Lung (tissue), 16 donors: Measurements from ENCODE around the gene TPR. TPM values are rescaled to one million over a fixed set of nuclear protein-coding genes. Genes with fewer than 3 reads are reported as not detected.

Experiments
- ATAC-seq: fragments of 200-7000 bp; cut with Tn5 transposase; one replicate; pipeline ENCODE4 v1.9.1; 2020; ENCODE audit warnings: moderate number of reproducible peaks; ENCODE audit not compliant: insufficient read depth, low FRiP score
- DNase-seq, 3 donors: peaks; one replicate each; pipeline ENCODE4 v3.0.0-alpha.2; 2013 to 2017
- H3K27ac ChIP-seq, 2 donors: one replicate each; pipeline ENCODE4 v1.5.1; 2013; ENCODE audit warnings: mild to moderate bottlenecking in 2 of 2, moderate library complexity in 2 of 2, control low read depth in 1 of 2, inconsistent platforms in 1 of 2, low read depth in 1 of 2, low read length in 1 of 2
- H3K27me3 ChIP-seq, 3 donors: one replicate each; pipeline ENCODE4 v1.5.1; 2013; ENCODE audit warnings: low read length in 2 of 3; ENCODE audit not compliant: control insufficient read depth in 3 of 3, insufficient read depth in 3 of 3
- H3K36me3 ChIP-seq, 4 donors: one replicate each; pipeline ENCODE4 v1.5.1; 2013; ENCODE audit warnings: low read length in 4 of 4, mild to moderate bottlenecking in 1 of 4, moderate library complexity in 1 of 4; ENCODE audit not compliant: control insufficient read depth in 4 of 4, insufficient read depth in 4 of 4
- H3K4me1 ChIP-seq, 5 donors: one replicate each; pipeline ENCODE4 v1.5.1; 2013; ENCODE audit warnings: low read length in 5 of 5, mild to moderate bottlenecking in 2 of 5, moderate library complexity in 1 of 5; ENCODE audit not compliant: control insufficient read depth in 5 of 5, insufficient read depth in 5 of 5
- H3K4me3 ChIP-seq: one replicate; pipeline ENCODE4 v1.5.1; 2013; ENCODE audit warnings: mild to moderate bottlenecking, control low read depth, moderate library complexity
- H3K9ac ChIP-seq, 2 donors: one replicate each; pipeline ENCODE4 v1.5.1; 2013; ENCODE audit warnings: low read length in 2 of 2, control low read depth in 1 of 2; ENCODE audit not compliant: insufficient read depth in 1 of 2
- H3K9me3 ChIP-seq, 4 donors: one replicate each; pipeline ENCODE4 v1.5.1; 2013; ENCODE audit warnings: low read length in 3 of 4, mild to moderate bottlenecking in 1 of 4, moderate library complexity in 1 of 4; ENCODE audit not compliant: control insufficient read depth in 4 of 4, insufficient read depth in 3 of 4
- WGBS, 2 donors: extraction: QIAGEN DNeasy Blood & Tissue Kit; methylation state at CpG; one replicate each; pipeline ENCODE4 v1.1.7; 2013; 5-methylcytosine and 5-hydroxymethylcytosine counted together
- long read RNA-seq, 5 donors: transcript quantifications; one replicate each; lab custom pipeline, GENCODE V29; 2026
- polyA plus RNA-seq, 2 donors: library from polyadenylated mRNA; stranded (reverse); fragments of 200-250 nt; gene quantifications; one replicate each; pipeline ENCODE4 v1.2.1, GENCODE V29; 2013
- total RNA-seq, 2 donors: library from RNA; depleted of rRNA in 1 of 2; stranded (reverse); fragments of >200 nt in 1 of 2; gene quantifications; one replicate each; pipeline ENCODE4 v1.2.1, GENCODE V29; 2014 to 2021
- TF ChIP-seq, protein P1 (sequence below): IDR thresholded peaks from 2 replicates; pipeline ENCODE4 v1.5.1; 2012; ENCODE audit warnings: mild to moderate bottlenecking; ENCODE audit errors: control extremely low read depth, extremely low read depth
- donor health status: control.
- donor health status: control.
- donor health status: Bipolar disorder and iron deficiency.
- donor health status: healthy.
- donor health status: DM: yes; HTN: yes; CAD: no.

TPR gene
- total RNA-seq (100 to 1,000 TPM in 1 of 2 donors, 10 to 100 TPM in 1; 89.6 to 128 TPM), polyA plus RNA-seq (10 to 100 TPM; 19.3 to 27.7 TPM)
- long read RNA-seq, donor 1, partial matches to known transcripts, result 54 of 55 reads
- long read RNA-seq, donor 1, other reads (novel, unspliced or antisense), result 0 of 55 reads
- long read RNA-seq, donor 2, partial matches to known transcripts, result 20 of 21 reads
- long read RNA-seq, donor 2, other reads (novel, unspliced or antisense), result 0 of 21 reads
- long read RNA-seq, donor 3, partial matches to known transcripts, result 6 of 6 reads
- long read RNA-seq, donor 3, other reads (novel, unspliced or antisense), result 0 of 6 reads
- long read RNA-seq, donor 4, partial matches to known transcripts, result 30 of 30 reads
- long read RNA-seq, donor 4, other reads (novel, unspliced or antisense), result 0 of 30 reads
- long read RNA-seq, donor 5, partial matches to known transcripts, result 41 of 41 reads
- long read RNA-seq, donor 5, other reads (novel, unspliced or antisense), result 0 of 41 reads

DNA sequence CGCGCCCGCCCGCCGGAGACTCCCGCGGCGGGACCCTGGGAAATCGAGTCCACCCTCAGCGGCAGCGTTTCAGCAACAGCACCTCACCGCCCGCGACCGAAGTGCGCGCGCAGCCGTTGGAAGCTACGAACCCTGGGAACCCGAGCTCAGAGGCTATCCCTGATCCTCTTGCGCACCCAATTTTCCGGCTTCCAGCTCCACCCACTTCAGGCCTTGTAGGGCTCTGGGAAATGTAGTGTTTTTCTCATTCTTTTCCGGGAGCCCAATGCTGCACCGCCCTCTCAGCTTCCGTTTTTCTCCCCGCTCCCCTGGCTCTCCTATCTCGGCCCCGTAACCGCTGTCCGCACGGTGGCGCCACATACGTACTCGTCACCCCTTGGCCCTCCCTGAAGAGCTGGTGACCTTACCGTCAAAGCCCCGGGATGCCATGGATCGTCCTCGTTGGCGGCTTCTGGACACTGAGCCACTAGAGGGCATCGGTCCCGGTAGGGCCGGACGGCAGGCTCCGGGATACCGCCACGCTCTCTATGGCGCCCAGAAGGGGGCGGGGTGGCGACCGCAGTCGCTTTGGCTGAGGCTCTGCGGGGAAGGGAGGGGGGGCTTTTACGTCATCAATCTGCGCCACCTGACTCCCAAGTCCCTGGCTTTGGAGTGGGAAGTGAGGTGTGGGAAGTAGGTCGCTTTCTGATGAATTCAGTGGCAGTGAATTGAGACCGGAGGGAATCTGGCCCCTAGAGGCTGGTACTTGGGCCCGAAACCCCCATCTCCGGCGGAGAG, at the start of gene TPR, which contains the start of gene ODR4:
TSS of gene TPR (minus strand) at position 102 of the 777 bp plus-strand sequence. CDS start 225 bp downstream, outside the sequence.
TSS of gene ODR4 (plus strand) at position 687 of the 777 bp plus-strand sequence. CDS start 3,948 bp downstream, outside the sequence.
- Histone ChIP-seq H3K4me3 (peak within 1 kb of the TSS; percentile 76), H3K27ac (peak within 1 kb of the TSS; percentile 93 to 97), H3K4me1 (peaks cover 0 to 25% (median 5%) of the 10 kb centered on the region in 5 donors), H3K27me3 (no peaks in the 10 kb centered on the region), H3K9ac (peak within 1 kb of the TSS; percentile 96 to 98), H3K36me3 (peaks cover 0 to 11% (median 5%) of the 10 kb centered on the region in 4 donors), H3K9me3 (no peaks in the 10 kb centered on the region)
- TF ChIP-seq, protein P1, sequence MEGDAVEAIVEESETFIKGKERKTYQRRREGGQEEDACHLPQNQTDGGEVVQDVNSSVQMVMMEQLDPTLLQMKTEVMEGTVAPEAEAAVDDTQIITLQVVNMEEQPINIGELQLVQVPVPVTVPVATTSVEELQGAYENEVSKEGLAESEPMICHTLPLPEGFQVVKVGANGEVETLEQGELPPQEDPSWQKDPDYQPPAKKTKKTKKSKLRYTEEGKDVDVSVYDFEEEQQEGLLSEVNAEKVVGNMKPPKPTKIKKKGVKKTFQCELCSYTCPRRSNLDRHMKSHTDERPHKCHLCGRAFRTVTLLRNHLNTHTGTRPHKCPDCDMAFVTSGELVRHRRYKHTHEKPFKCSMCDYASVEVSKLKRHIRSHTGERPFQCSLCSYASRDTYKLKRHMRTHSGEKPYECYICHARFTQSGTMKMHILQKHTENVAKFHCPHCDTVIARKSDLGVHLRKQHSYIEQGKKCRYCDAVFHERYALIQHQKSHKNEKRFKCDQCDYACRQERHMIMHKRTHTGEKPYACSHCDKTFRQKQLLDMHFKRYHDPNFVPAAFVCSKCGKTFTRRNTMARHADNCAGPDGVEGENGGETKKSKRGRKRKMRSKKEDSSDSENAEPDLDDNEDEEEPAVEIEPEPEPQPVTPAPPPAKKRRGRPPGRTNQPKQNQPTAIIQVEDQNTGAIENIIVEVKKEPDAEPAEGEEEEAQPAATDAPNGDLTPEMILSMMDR, result peak; percentile 41
- ATAC-seq, result peak; percentile 94
- 0 to 1% methylated on average over 51 to 60 of the region's 60 CpGs for WGBS, 2 donors
- DNase-seq, result peak; percentile 99 to 100 (median 100)

DNA sequence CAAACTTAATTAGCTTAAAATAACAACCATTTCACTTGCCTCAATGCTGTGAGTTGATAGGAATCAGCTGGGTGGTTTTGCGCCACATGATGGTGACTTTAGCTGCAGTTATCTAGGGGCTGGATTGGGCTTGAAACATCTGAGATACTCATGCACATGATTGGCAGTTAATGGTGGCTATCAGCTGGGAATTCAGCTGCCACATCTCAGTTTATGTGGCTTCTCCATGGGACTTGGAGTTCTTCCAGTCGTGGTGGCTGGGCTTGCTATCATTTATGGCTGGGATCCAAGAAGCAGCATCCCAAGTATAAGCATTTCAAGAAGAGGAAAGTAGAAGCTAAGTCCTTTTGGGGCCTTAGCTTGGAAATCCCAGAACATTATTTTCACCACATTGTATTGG, 49.5 kb upstream of the TPR start:
- H3K4me3 ChIP-seq, result no peak overlapping the region
- 66 to 86% methylated on average over 2 of the region's 2 CpGs for WGBS, 2 donors
- DNase-seq (peak; percentile 51 to 88 (median 84)), ATAC-seq (no peak)
- H3K9me3 ChIP-seq, result no peaks in the 10 kb centered on the region
- no peaks in the 10 kb centered on the region for H3K27me3 ChIP-seq
- peaks cover 0 to 24% (median 2%) of the 10 kb centered on the region in 5 donors for H3K4me1 ChIP-seq
- no peak overlapping the region for H3K27ac ChIP-seq
- no peak overlapping the region for H3K9ac ChIP-seq
- H3K36me3 ChIP-seq, result peaks cover 0 to 5% (median 4%) of the 10 kb centered on the region in 4 donors
- TF ChIP-seq, protein P1, result no peak

- Histone ChIP-seq H3K27ac (peak overlapping the region in 1 of 2 donors; percentile 14), H3K4me1 (peaks cover 0 to 24% (median 2%) of the 10 kb centered on the region in 5 donors), H3K9me3 (no peaks in the 10 kb centered on the region), H3K36me3 (peaks cover 0 to 13% (median 6%) of the 10 kb centered on the region in 4 donors), H3K27me3 (no peaks in the 10 kb centered on the region), H3K9ac (no peak overlapping the region), H3K4me3 (no peak overlapping the region)
- ATAC-seq (no peak), DNase-seq (peak in 1 of 3 donors; percentile 26)
- 89 to 93% methylated on average over 6 of the region's 6 CpGs for WGBS, 2 donors
- TF ChIP-seq, protein P1, result no peak
These were observed 46.4 kb upstream of the TPR start for GRCh38 chr1:186421446-186421845.
